ENCODE measurements around the gene CD69. TPM values are rescaled to one million over a fixed set of nuclear protein-coding genes. Genes with fewer than 3 reads are reported as not detected.

The CD69 gene
- total RNA-seq, 2 experiments from 2014 or later: 196 to 197 TPM

- peaks cover 16% of the 10 kb centered on the region for H3K36me3 Mint-ChIP-seq (ENCODE audit: low read depth)
- H3K9me3 Mint-ChIP-seq: peaks cover 12% of the 10 kb centered on the region
- ChIA-PET CTCF (interaction anchor here (0.6 to 1.6 kb wide), 7 partner anchors 14 to 377 kb away, joined by 3 to 4 read pairs (median 3); no protein-coding TSS in a partner anchor), POLR2A (interaction anchor here (1.7 to 12.8 kb wide), 3 partner anchors 8 to 20 kb away, joined by 3 to 196 read pairs (median 6); partner anchors contain the start of gene CD69)
- no peak overlapping the region for H3K4me3 Mint-ChIP-seq
- DNase-seq: no peak
- H3K4me1 Mint-ChIP-seq: peaks cover 84% of the 10 kb centered on the region
- peak overlapping the region; percentile 3 for H3K27ac Mint-ChIP-seq
- no peaks in the 10 kb centered on the region for H3K27me3 Mint-ChIP-seq
Measured at GRCh38 chr12:9776781-9777180, 16.1 kb upstream of the CD69 start.

DNA sequence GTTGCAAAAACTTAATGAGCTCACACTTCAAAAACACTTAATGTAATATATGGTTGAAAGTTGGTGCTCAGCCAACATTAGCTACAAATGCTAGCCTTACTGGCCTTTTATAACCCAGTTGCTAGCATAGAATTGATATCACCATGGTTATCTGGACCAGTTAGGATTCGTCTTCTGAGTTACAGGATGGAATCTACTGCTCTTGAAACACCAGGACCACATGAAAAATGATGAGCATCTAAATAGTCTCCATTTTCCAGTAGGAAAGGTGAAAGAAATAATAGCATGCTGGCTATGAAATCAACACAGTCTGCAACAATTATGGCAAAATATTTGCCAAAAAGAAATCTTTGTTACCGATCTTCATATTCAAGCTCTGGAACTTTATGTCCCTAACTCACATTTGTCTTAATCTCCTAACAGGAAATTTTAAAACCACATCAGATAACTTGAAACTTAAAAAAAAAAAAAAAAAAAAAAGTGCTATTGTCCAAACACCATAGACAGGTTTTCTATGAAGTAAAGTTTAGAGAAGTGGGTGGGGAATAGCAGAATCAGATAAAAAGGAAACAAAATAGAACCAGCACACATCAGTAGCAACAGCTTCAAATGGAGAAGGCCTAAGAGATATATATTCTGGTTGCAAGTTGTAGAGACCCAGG, 12.6 kb upstream of the CD69 start:
- H3K4me3 Mint-ChIP-seq: peak overlapping the region; percentile 41
- POLR2A ChIA-PET: interaction anchor here (0.9 to 12.8 kb wide), 6 partner anchors 17 to 103 kb away, joined by 3 to 196 read pairs (median 4); partner anchors contain the start of genes CD69 and CLEC2D

DNA sequence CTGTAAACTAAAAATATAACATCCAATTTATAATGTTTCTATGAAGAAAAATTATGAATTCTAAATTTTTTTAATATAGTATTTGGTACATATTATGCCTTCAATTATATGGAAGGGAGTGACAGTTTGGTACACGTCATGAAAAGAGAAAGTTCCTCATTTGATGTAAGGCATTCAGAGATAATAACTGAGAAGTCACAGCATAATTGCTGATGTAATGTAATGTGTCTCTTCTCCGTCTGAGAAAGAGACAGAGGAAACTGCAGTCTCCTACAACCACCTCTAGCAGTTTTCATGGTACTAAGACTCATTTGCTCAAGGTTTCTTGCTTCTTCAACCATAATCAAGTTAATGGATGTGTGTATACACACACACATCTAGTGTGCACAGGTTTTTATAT, 2.3 kb upstream of the CD69 start:
- CTCF ChIA-PET: interaction anchor here (1.1 to 19.5 kb wide), 3 partner anchors 14 to 35 kb away, joined by 4 to 587 read pairs (median 93); no protein-coding TSS in a partner anchor
- Mint-ChIP-seq H3K27me3 (no peaks in the 10 kb centered on the region), H3K4me1 (peaks cover 54% of the 10 kb centered on the region), H3K9me3 (peaks cover 7% of the 10 kb centered on the region), H3K27ac (no peak overlapping the region), H3K36me3 (ENCODE audit: low read depth) (peaks cover 41% of the 10 kb centered on the region), H3K4me3 (no peak overlapping the region)
- no peak for DNase-seq
- POLR2A ChIA-PET: interaction anchor here (0.7 to 17.4 kb wide), 8 partner anchors 9 to 113 kb away, joined by 3 to 812 read pairs (median 220); partner anchors contain the start of gene CLEC2B

More for the DNA sequence above, 12.6 kb upstream of the CD69 start:
- Mint-ChIP-seq H3K27me3 (no peaks in the 10 kb centered on the region), H3K4me1 (peaks cover 83% of the 10 kb centered on the region), H3K27ac (peak overlapping the region; percentile 71), H3K36me3 (ENCODE audit: low read depth) (peaks cover 9% of the 10 kb centered on the region), H3K9me3 (no peaks in the 10 kb centered on the region)
- no peak for DNase-seq
- CTCF ChIA-PET: interaction anchor here (0.8 to 1.5 kb wide), 5 partner anchors 8 to 65 kb away, joined by 3 to 6 read pairs (median 3); no protein-coding TSS in a partner anchor

DNA sequence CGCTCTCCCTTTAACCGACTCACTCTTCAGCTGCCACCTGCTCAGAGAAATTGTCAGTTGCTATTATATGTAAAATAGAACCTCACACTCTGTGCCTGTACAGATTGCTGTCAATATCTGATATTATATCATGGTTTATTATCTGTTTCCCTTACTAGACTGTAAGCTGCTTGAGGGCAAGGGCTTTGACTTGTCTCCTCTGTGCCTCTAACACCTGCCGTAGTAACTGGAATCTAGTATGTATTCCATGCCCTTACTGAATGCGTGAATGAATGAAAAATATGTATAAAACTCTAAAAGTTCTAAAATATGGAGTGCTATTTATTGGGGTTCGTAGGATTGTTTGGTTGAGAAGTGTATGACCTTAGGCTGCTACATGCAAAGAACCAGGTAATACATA, 1.7 kb upstream of the CD69 start:
- POLR2A ChIA-PET: interaction anchor here (1.0 to 17.4 kb wide), 15 partner anchors 10 to 113 kb away, joined by 3 to 812 read pairs (median 107); partner anchors contain the start of genes CLEC2B, CLEC2D and CLECL1
- CTCF ChIA-PET: interaction anchor here (1.1 to 19.5 kb wide), 3 partner anchors 13 to 36 kb away, joined by 4 to 587 read pairs (median 93); no protein-coding TSS in a partner anchor
- H3K4me3 Mint-ChIP-seq: peak overlapping the region; percentile 46
- H3K4me1 Mint-ChIP-seq: peaks cover 49% of the 10 kb centered on the region
- H3K27me3 Mint-ChIP-seq: no peaks in the 10 kb centered on the region
- DNase-seq: no peak
- H3K36me3 Mint-ChIP-seq (ENCODE audit: low read depth): peaks cover 47% of the 10 kb centered on the region
- H3K9me3 Mint-ChIP-seq: peaks cover 7% of the 10 kb centered on the region
- peak overlapping the region; percentile 86 for H3K27ac Mint-ChIP-seq

GRCh38 chr12:9761419-9761781, 699 bp upstream of the CD69 start:
- Mint-ChIP-seq H3K27me3 (no peaks in the 10 kb centered on the region), H3K36me3 (ENCODE audit: low read depth) (peaks cover 52% of the 10 kb centered on the region), H3K9me3 (peaks cover 7% of the 10 kb centered on the region), H3K4me1 (peaks cover 50% of the 10 kb centered on the region), H3K4me3 (peak overlapping the region; percentile 99), H3K27ac (peak overlapping the region; percentile 86)
- CTCF ChIA-PET: interaction anchor here (0.6 to 19.5 kb wide), 4 partner anchors 12 to 37 kb away, joined by 3 to 587 read pairs (median 82); no protein-coding TSS in a partner anchor
- no peak for DNase-seq
- POLR2A ChIA-PET: interaction anchor here (1.0 to 17.4 kb wide), 28 partner anchors 10 to 451 kb away, joined by 3 to 812 read pairs (median 7); partner anchors contain the start of genes CLEC2B, CLEC2D, CLECL1 and GABARAPL1

DNA sequence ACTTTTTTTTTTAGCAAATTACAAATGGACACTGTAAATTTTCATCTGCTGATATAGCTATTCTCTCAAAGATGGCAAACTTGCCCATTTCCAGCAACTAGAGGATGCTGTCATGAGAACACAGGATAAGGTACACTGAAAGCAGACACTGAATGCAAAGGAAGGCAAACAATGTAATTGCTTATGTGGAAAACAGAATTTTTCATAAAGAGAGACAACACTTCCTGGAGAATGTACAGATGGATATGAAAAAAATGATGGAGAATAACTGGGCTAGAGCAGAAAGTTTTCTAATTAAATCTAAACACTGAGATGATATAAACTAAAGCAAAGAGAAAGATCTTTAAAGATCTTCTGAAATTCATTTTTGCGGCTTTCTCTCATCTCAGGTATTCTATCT, 581 bp downstream of the CD69 start:
- no peaks in the 10 kb centered on the region for H3K27me3 Mint-ChIP-seq
- H3K4me1 Mint-ChIP-seq: peaks cover 52% of the 10 kb centered on the region
- peak overlapping the region; percentile 99 for H3K4me3 Mint-ChIP-seq
- peaks cover 64% of the 10 kb centered on the region for H3K36me3 Mint-ChIP-seq (ENCODE audit: low read depth)
- peak overlapping the region; percentile 86 for H3K27ac Mint-ChIP-seq
- ChIA-PET POLR2A (interaction anchor here (0.7 to 17.4 kb wide), 27 partner anchors 9 to 852 kb away, joined by 3 to 812 read pairs (median 8); partner anchors contain the start of genes CLEC2B, CLEC2D, CLECL1 and GABARAPL1), CTCF (interaction anchor here (0.9 to 19.5 kb wide), 6 partner anchors 11 to 112 kb away, joined by 3 to 587 read pairs (median 37); no protein-coding TSS in a partner anchor)
- no peak for DNase-seq
- peaks cover 7% of the 10 kb centered on the region for H3K9me3 Mint-ChIP-seq

DNA sequence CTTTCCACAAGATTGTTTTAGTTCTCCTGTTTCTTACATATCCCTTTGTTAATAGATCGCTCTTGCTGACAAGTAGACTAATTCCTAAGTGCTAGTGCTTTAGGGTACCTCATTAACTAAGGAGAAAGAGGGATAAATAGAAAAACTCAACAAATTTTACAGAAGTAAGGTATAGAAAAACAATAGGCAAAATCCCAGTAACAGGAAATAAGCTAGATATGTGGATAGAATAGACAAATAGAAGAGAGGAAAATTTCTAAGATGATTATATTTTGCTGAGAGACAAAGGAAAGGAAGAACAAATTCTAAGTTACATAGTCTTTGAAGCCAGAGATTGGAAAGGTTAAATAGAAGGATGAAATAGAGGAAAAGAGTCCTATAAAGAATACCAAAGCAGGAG, 1.0 kb downstream of the CD69 start:
- Mint-ChIP-seq H3K9me3 (peaks cover 7% of the 10 kb centered on the region), H3K36me3 (ENCODE audit: low read depth) (peaks cover 69% of the 10 kb centered on the region), H3K4me3 (peak overlapping the region; percentile 99), H3K27me3 (no peaks in the 10 kb centered on the region), H3K4me1 (peaks cover 52% of the 10 kb centered on the region), H3K27ac (peak overlapping the region; percentile 86)
- ChIA-PET POLR2A (interaction anchor here (0.7 to 17.4 kb wide), 19 partner anchors 8 to 852 kb away, joined by 3 to 812 read pairs (median 19); partner anchors contain the start of genes CLEC2B, CLEC2D and CLECL1), CTCF (interaction anchor here (1.4 to 19.5 kb wide), 5 partner anchors 10 to 112 kb away, joined by 3 to 587 read pairs (median 71); no protein-coding TSS in a partner anchor)
- no peak for DNase-seq

- Mint-ChIP-seq H3K9me3 (peaks cover 7% of the 10 kb centered on the region), H3K27me3 (no peaks in the 10 kb centered on the region), H3K4me3 (peak overlapping the region; percentile 99), H3K4me1 (peaks cover 55% of the 10 kb centered on the region), H3K27ac (peak overlapping the region; percentile 86), H3K36me3 (ENCODE audit: low read depth) (peaks cover 84% of the 10 kb centered on the region)
- no peak for DNase-seq
- ChIA-PET POLR2A (interaction anchor here (0.7 to 17.4 kb wide), 24 partner anchors 7 to 707 kb away, joined by 3 to 812 read pairs (median 6); partner anchors contain the start of genes CLEC2B and CLEC2D), CTCF (interaction anchor here (1.2 to 19.5 kb wide), 8 partner anchors 9 to 89 kb away, joined by 3 to 587 read pairs (median 8); partner anchors contain the start of gene CLEC2D)
Measured at GRCh38 chr12:9758119-9758518, 2.6 kb downstream of the CD69 start.

DNA sequence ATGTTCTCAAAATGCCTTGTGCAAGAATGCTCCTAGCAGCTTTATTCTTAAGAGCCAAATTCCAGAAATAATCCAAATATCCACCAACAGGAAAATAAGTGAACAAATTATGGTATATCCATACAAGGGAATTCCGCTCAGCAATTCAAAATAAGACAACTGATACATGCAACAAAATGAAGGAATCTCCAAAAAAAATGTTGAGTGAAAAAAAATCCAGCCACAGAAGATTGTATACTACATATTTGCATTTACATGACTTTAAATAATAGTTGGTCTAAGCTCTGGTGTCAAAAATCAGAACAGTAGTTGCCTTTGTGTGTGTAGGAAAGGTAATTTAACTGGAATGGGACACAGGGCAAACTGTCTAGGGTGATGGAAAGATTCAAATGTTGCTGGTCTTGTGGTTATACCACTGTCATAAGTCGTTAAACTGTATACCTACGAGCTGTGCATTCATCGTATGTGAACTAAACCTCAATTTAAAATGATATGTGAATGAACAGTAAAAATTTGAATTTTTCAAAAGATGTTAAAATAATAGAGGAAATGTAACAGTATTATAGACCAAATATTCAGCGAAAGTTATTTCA, 3.2 kb downstream of the CD69 start:
- H3K4me3 Mint-ChIP-seq: peak overlapping the region; percentile 99
- H3K27ac Mint-ChIP-seq: peak overlapping the region; percentile 86
- POLR2A ChIA-PET: interaction anchor here (0.7 to 17.4 kb wide), 17 partner anchors 15 to 707 kb away, joined by 3 to 812 read pairs (median 7); partner anchors contain the start of genes CLEC2B and CLEC2D
- H3K4me1 Mint-ChIP-seq: peaks cover 56% of the 10 kb centered on the region
- no peaks in the 10 kb centered on the region for H3K27me3 Mint-ChIP-seq
- H3K36me3 Mint-ChIP-seq (ENCODE audit: low read depth): peaks cover 88% of the 10 kb centered on the region
- H3K9me3 Mint-ChIP-seq: peaks cover 6% of the 10 kb centered on the region
- DNase-seq: no peak
- CTCF ChIA-PET: interaction anchor here (0.5 to 19.5 kb wide), 8 partner anchors 13 to 394 kb away, joined by 3 to 587 read pairs (median 4); partner anchors contain the start of gene CLEC2D

DNA sequence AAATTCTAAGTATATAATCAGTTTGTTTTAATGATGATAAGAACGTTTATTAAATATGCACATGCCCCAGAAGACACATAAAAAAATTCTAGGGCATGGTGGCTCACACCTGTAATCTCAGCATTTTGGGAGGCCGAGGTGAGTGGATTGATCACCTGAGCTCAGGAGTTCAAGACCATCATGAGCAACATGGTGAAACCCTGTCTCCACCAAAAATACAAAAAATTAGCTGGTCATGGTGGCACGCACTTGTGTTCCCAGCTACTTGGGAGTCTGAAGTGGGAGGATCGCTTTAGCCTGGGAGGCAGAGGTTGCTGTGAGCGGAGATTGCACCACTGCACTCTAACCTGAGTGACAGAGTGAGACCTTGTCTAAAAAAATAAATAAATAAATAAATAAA, 4.0 kb downstream of the CD69 start:
- Mint-ChIP-seq H3K9me3 (no peaks in the 10 kb centered on the region), H3K4me3 (peak overlapping the region; percentile 99), H3K27me3 (no peaks in the 10 kb centered on the region), H3K27ac (peak overlapping the region; percentile 86), H3K36me3 (ENCODE audit: low read depth) (peaks cover 85% of the 10 kb centered on the region), H3K4me1 (peaks cover 52% of the 10 kb centered on the region)
- POLR2A ChIA-PET: interaction anchor here (0.9 to 17.4 kb wide), 9 partner anchors 15 to 374 kb away, joined by 3 to 812 read pairs (median 243); partner anchors contain the start of genes CLEC2B and CLEC2D
- DNase-seq: no peak
- CTCF ChIA-PET: interaction anchor here (0.6 to 19.5 kb wide), 5 partner anchors 14 to 171 kb away, joined by 3 to 587 read pairs (median 25); no protein-coding TSS in a partner anchor

DNA sequence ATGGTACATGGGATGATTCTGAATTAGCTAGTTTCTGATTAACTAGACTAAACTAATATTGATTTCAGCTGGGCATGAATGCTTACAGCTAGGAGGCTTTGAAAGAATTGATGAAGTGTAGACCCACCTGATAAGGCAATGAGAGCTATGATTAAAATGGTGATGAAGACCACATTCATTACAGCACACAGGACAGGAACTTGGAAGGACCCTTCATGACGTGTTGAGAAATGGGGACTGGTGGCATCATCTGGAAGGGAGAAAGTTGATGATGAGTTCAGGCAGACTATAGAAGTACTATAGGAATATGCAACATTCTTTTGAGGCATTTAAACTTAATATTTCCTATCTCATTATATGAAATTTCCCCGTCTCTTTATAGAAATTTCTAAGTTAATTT, 4.5 kb downstream of the CD69 start:
- no peaks in the 10 kb centered on the region for H3K27me3 Mint-ChIP-seq
- H3K27ac Mint-ChIP-seq: peak overlapping the region; percentile 86
- H3K36me3 Mint-ChIP-seq (ENCODE audit: low read depth): peaks cover 89% of the 10 kb centered on the region
- CTCF ChIA-PET: interaction anchor here (1.0 to 19.5 kb wide), 4 partner anchors 9 to 58 kb away, joined by 3 to 587 read pairs (median 16); no protein-coding TSS in a partner anchor
- H3K4me1 Mint-ChIP-seq: peaks cover 52% of the 10 kb centered on the region
- no peaks in the 10 kb centered on the region for H3K9me3 Mint-ChIP-seq
- H3K4me3 Mint-ChIP-seq: peak overlapping the region; percentile 99
- POLR2A ChIA-PET: interaction anchor here (8.6 to 17.4 kb wide), 7 partner anchors 14 to 110 kb away, joined by 125 to 812 read pairs (median 259); partner anchors contain the start of genes CLEC2B and CLEC2D
- no peak for DNase-seq

GRCh38 chr12:9755567-9755966, 5.1 kb downstream of the CD69 start:
- ChIA-PET CTCF (interaction anchor here (1.0 to 19.5 kb wide), 4 partner anchors 8 to 58 kb away, joined by 3 to 587 read pairs (median 16); no protein-coding TSS in a partner anchor), POLR2A (interaction anchor here (1.2 to 17.4 kb wide), 8 partner anchors 14 to 111 kb away, joined by 3 to 812 read pairs (median 251); partner anchors contain the start of genes CLEC2B and CLEC2D)
- Mint-ChIP-seq H3K4me1 (peaks cover 52% of the 10 kb centered on the region), H3K27me3 (no peaks in the 10 kb centered on the region), H3K9me3 (no peaks in the 10 kb centered on the region), H3K36me3 (ENCODE audit: low read depth) (peaks cover 86% of the 10 kb centered on the region), H3K27ac (peak overlapping the region; percentile 52), H3K4me3 (peak overlapping the region; percentile 99)
- DNase-seq: no peak

All from activated CD4-positive, alpha-beta memory T cell treated with anti-CD3 and anti-CD28 coated beads, Interleukin-2, amount 10 ng/mL, durations not matched to agents 7 days and 5 days (primary cell).